ENCODE measurements around the gene FAM89B. TPM values are rescaled to one million over a fixed set of nuclear protein-coding genes. Genes with fewer than 3 reads are reported as not detected.
A peak's percentile ranks its signal among the peaks of the same experiment; 100 is the strongest.
"Not testable (repeated sequence)": the region's sequence is repeated elsewhere in the genome, so short reads cannot be mapped to it uniquely, and the experiment has no call there.

Gene FAM89B
- total and polyA plus RNA-seq, 3 donors from 2014 or later: 25.8 to 63.2 (median 59.9) TPM

GRCh38 chr11:65563601-65564000 is 8.7 kb upstream of the FAM89B start:
- no peaks in the 10 kb centered on the region for H3K36me3 ChIP-seq (ENCODE audit: low read depth, missing control alignments)
- peaks cover 23% of the 10 kb centered on the region for H3K4me1 ChIP-seq
- H3K9me3 ChIP-seq: no peaks in the 10 kb centered on the region
- TF ChIP-seq CTCF (IDR thresholded peaks at IDR 0.05) (no peak), POLR2A (IDR thresholded peaks at IDR 0.05) (no peak)
- no peak for DNase-seq
- H3K27me3 ChIP-seq: no peaks in the 10 kb centered on the region
- H3K4me3 ChIP-seq: no peak overlapping the region
- intact Hi-C loops (cut with DNase I; ENCODE audit: low total_unique reads): no loop called here
- WGBS, 2 donors: 94 to 95% methylated on average over 4 of the region's 4 CpGs
- no peak overlapping the region for H3K27ac ChIP-seq

- H3K36me3 ChIP-seq (ENCODE audit: low read depth, missing control alignments); H3K27me3 ChIP-seq; H3K27ac ChIP-seq; H3K4me3 ChIP-seq; H3K9me3 ChIP-seq; DNase-seq; intact Hi-C loops (cut with DNase I; ENCODE audit: low total_unique reads): not testable (repeated sequence)
- WGBS, 2 donors: 90 to 93% methylated on average over 12 of the region's 12 CpGs
- H3K4me1 ChIP-seq: peaks cover 19% of the 10 kb centered on the region
Observed at GRCh38 chr11:65564879-65565559, 7.3 kb upstream of the FAM89B start.

GRCh38 chr11:65565624-65566453 is 6.5 kb upstream of the FAM89B start:
- DNase-seq: no peak
- H3K4me3 ChIP-seq: no peak overlapping the region

GRCh38 chr11:65569164-65569972 is 3.0 kb upstream of the FAM89B start:
- 4 to 7% methylated on average over 27 to 28 of the region's 28 CpGs for WGBS, 2 donors
- intact Hi-C loops (cut with DNase I; ENCODE audit: low total_unique reads): no loop called here
- no peaks in the 10 kb centered on the region for H3K9me3 ChIP-seq
- peaks cover 33% of the 10 kb centered on the region for H3K4me1 ChIP-seq
- DNase-seq: no peak
- H3K36me3 ChIP-seq (ENCODE audit: low read depth, missing control alignments): no peaks in the 10 kb centered on the region
- H3K27me3 ChIP-seq: no peaks in the 10 kb centered on the region
- H3K4me3 ChIP-seq: peak overlapping the region; percentile 75 to 93
- peak overlapping the region; percentile 88 to 89 for H3K27ac ChIP-seq
- no peak for TF ChIP-seq CTCF (IDR thresholded peaks at IDR 0.05)
- TF ChIP-seq POLR2A (IDR thresholded peaks at IDR 0.05): no peak

More at GRCh38 chr11:65565624-65566453, 6.5 kb upstream of the FAM89B start:
- peaks cover 13% of the 10 kb centered on the region for H3K4me1 ChIP-seq
- intact Hi-C loops (cut with DNase I; ENCODE audit: low total_unique reads): no loop called here
- TF ChIP-seq CTCF (IDR thresholded peaks at IDR 0.05) (no peak), POLR2A (IDR thresholded peaks at IDR 0.05) (no peak)
- no peak overlapping the region for H3K27ac ChIP-seq
- H3K36me3 ChIP-seq (ENCODE audit: low read depth, missing control alignments): no peaks in the 10 kb centered on the region
- 76 to 82% methylated on average over 7 of the region's 7 CpGs for WGBS, 2 donors
- H3K9me3 ChIP-seq: no peaks in the 10 kb centered on the region
- H3K27me3 ChIP-seq: no peaks in the 10 kb centered on the region
